ENCODE measurements around the gene SMYD4.

Gene SMYD4, protein sequence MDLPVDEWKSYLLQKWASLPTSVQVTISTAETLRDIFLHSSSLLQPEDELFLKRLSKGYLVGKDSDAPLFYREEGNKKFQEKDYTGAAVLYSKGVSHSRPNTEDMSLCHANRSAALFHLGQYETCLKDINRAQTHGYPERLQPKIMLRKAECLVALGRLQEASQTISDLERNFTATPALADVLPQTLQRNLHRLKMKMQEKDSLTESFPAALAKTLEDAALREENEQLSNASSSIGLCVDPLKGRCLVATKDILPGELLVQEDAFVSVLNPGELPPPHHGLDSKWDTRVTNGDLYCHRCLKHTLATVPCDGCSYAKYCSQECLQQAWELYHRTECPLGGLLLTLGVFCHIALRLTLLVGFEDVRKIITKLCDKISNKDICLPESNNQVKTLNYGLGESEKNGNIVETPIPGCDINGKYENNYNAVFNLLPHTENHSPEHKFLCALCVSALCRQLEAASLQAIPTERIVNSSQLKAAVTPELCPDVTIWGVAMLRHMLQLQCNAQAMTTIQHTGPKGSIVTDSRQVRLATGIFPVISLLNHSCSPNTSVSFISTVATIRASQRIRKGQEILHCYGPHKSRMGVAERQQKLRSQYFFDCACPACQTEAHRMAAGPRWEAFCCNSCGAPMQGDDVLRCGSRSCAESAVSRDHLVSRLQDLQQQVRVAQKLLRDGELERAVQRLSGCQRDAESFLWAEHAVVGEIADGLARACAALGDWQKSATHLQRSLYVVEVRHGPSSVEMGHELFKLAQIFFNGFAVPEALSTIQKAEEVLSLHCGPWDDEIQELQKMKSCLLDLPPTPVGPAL

DNA sequence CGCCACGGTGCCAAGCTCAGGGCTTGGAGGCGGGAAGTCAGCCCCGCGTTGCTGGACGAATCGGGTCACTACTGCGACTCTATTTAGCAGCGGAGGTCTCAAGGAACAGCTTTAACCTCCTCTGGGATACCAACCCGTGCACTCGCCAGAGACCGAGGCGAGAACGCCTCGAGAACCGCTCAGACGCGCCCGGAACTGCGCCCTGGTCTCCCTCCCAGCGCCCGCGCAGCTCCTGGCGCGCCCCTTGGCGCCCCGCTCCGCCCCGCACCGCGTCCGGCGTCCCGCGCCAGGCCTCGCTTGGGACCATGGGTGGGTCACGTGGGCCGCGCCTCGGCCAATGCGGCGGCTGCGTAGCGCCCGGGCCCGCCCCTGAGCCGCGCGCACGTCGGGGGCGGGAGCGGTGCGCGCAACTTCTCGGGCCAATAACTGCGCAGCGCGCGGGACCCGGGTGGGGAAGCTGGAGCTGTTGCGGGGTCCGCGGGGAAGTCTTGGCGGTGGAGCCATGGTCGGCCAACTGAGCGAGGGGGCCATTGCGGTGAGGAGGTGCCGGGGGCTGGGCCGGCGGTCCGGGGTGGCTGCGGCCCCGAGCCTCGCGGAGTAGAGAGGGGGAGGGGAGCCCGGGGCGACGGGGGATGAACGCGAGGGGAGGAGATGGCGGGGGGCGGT, at the start of gene SMYD4, which contains the start of gene RPA1:
Gene SMYD4 (minus strand): TSS at position 311 of the 666 bp plus-strand sequence. CDS start 1,908 bp downstream, outside the sequence.
Gene RPA1 (plus strand): TSS at position 414 of the 666 bp plus-strand sequence. CDS start 89 bp downstream, at position 503.
- H3K36me3 ChIP-seq (ENCODE audit: control insufficient read depth in 2 of 2, insufficient read depth in 1 of 2, low read length in 2 of 2): peaks cover 46 to 52% of the 10 kb centered on the region in 2 experiments
- CTCF ChIA-PET: interaction anchor here (0.6 to 2.2 kb wide), 5 partner anchors 12 to 55 kb away, joined by 3 to 8 read pairs (median 3); no protein-coding TSS in a partner anchor
- TF ChIP-seq ZBTB20 (tag by site-specific recombination; IDR thresholded peaks at IDR 0.05) (peak; percentile 68), ZNF792 (tag by site-specific recombination; IDR thresholded peaks at IDR 0.05) (no peak), YY2 (tag by site-specific recombination; IDR thresholded peaks at IDR 0.05) (no peak), SCRT2 (tag by site-specific recombination; IDR thresholded peaks at IDR 0.05) (0 out of 2 replicates have a peak, but pooled peaks have one; percentile 10), ZFHX2 (tag by site-specific recombination; conservative IDR thresholded peaks at IDR 0.05) (no peak; the same call in 1 of the 2 replicates), ZNF292 (tag by site-specific recombination; IDR thresholded peaks at IDR 0.05; ENCODE audit: borderline replicate concordance, low read depth) (no peak), ZNF416 (tag by site-specific recombination; IDR thresholded peaks at IDR 0.05) (no peak), HOXD13 (CRISPR knock-in tag; IDR thresholded peaks at IDR 0.05; ENCODE audit: borderline replicate concordance) (no peak), ZFP41 (tag by site-specific recombination; IDR thresholded peaks at IDR 0.05; ENCODE audit: borderline replicate concordance) (no peak), SP7 (tag by site-specific recombination; IDR thresholded peaks at IDR 0.05) (no peak), ZNF248 (tag by site-specific recombination; IDR thresholded peaks at IDR 0.05) (no peak), SP2 (tag by site-specific recombination; IDR thresholded peaks at IDR 0.05) (peak; percentile 70), ZNF221 (tag by site-specific recombination; IDR thresholded peaks at IDR 0.05; ENCODE audit: borderline replicate concordance) (no peak), ZNF747 (tag by site-specific recombination; IDR thresholded peaks at IDR 0.05) (no peak), KLF8 (tag by site-specific recombination; IDR thresholded peaks at IDR 0.05) (no peak), ZNF169 (tag by site-specific recombination; IDR thresholded peaks at IDR 0.05) (no peak), ZNF433 (tag by site-specific recombination; IDR thresholded peaks at IDR 0.05; ENCODE audit: low read depth) (no peak), ZNF843 (tag by site-specific recombination; IDR thresholded peaks at IDR 0.05) (no peak)
- TF ChIP-seq, protein P1, sequence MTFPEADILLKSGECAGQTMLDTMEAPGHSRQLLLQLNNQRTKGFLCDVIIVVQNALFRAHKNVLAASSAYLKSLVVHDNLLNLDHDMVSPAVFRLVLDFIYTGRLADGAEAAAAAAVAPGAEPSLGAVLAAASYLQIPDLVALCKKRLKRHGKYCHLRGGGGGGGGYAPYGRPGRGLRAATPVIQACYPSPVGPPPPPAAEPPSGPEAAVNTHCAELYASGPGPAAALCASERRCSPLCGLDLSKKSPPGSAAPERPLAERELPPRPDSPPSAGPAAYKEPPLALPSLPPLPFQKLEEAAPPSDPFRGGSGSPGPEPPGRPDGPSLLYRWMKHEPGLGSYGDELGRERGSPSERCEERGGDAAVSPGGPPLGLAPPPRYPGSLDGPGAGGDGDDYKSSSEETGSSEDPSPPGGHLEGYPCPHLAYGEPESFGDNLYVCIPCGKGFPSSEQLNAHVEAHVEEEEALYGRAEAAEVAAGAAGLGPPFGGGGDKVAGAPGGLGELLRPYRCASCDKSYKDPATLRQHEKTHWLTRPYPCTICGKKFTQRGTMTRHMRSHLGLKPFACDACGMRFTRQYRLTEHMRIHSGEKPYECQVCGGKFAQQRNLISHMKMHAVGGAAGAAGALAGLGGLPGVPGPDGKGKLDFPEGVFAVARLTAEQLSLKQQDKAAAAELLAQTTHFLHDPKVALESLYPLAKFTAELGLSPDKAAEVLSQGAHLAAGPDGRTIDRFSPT (tag by site-specific recombination; IDR thresholded peaks at IDR 0.05): no peak
- TF ChIP-seq, protein P2, sequence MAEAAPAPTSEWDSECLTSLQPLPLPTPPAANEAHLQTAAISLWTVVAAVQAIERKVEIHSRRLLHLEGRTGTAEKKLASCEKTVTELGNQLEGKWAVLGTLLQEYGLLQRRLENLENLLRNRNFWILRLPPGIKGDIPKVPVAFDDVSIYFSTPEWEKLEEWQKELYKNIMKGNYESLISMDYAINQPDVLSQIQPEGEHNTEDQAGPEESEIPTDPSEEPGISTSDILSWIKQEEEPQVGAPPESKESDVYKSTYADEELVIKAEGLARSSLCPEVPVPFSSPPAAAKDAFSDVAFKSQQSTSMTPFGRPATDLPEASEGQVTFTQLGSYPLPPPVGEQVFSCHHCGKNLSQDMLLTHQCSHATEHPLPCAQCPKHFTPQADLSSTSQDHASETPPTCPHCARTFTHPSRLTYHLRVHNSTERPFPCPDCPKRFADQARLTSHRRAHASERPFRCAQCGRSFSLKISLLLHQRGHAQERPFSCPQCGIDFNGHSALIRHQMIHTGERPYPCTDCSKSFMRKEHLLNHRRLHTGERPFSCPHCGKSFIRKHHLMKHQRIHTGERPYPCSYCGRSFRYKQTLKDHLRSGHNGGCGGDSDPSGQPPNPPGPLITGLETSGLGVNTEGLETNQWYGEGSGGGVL (tag by site-specific recombination; IDR thresholded peaks at IDR 0.05): peak; percentile 50
- TF ChIP-seq, protein P3, sequence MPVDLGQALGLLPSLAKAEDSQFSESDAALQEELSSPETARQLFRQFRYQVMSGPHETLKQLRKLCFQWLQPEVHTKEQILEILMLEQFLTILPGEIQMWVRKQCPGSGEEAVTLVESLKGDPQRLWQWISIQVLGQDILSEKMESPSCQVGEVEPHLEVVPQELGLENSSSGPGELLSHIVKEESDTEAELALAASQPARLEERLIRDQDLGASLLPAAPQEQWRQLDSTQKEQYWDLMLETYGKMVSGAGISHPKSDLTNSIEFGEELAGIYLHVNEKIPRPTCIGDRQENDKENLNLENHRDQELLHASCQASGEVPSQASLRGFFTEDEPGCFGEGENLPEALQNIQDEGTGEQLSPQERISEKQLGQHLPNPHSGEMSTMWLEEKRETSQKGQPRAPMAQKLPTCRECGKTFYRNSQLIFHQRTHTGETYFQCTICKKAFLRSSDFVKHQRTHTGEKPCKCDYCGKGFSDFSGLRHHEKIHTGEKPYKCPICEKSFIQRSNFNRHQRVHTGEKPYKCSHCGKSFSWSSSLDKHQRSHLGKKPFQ (tag by site-specific recombination; IDR thresholded peaks at IDR 0.05): no peak
- TF ChIP-seq, protein P4, sequence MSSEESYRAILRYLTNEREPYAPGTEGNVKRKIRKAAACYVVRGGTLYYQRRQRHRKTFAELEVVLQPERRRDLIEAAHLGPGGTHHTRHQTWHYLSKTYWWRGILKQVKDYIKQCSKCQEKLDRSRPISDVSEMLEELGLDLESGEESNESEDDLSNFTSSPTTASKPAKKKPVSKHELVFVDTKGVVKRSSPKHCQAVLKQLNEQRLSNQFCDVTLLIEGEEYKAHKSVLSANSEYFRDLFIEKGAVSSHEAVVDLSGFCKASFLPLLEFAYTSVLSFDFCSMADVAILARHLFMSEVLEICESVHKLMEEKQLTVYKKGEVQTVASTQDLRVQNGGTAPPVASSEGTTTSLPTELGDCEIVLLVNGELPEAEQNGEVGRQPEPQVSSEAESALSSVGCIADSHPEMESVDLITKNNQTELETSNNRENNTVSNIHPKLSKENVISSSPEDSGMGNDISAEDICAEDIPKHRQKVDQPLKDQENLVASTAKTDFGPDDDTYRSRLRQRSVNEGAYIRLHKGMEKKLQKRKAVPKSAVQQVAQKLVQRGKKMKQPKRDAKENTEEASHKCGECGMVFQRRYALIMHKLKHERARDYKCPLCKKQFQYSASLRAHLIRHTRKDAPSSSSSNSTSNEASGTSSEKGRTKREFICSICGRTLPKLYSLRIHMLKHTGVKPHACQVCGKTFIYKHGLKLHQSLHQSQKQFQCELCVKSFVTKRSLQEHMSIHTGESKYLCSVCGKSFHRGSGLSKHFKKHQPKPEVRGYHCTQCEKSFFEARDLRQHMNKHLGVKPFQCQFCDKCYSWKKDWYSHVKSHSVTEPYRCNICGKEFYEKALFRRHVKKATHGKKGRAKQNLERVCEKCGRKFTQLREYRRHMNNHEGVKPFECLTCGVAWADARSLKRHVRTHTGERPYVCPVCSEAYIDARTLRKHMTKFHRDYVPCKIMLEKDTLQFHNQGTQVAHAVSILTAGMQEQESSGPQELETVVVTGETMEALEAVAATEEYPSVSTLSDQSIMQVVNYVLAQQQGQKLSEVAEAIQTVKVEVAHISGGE (tag by site-specific recombination; conservative IDR thresholded peaks at IDR 0.05; ENCODE audit: low read depth): no peak; the same call in 1 of the 2 replicates
- TF ChIP-seq, protein P5, sequence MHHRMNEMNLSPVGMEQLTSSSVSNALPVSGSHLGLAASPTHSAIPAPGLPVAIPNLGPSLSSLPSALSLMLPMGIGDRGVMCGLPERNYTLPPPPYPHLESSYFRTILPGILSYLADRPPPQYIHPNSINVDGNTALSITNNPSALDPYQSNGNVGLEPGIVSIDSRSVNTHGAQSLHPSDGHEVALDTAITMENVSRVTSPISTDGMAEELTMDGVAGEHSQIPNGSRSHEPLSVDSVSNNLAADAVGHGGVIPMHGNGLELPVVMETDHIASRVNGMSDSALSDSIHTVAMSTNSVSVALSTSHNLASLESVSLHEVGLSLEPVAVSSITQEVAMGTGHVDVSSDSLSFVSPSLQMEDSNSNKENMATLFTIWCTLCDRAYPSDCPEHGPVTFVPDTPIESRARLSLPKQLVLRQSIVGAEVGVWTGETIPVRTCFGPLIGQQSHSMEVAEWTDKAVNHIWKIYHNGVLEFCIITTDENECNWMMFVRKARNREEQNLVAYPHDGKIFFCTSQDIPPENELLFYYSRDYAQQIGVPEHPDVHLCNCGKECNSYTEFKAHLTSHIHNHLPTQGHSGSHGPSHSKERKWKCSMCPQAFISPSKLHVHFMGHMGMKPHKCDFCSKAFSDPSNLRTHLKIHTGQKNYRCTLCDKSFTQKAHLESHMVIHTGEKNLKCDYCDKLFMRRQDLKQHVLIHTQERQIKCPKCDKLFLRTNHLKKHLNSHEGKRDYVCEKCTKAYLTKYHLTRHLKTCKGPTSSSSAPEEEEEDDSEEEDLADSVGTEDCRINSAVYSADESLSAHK (tag by site-specific recombination; IDR thresholded peaks at IDR 0.05): no peak

More for the DNA sequence above, at the start of gene SMYD4, which contains the start of gene RPA1:
- Histone ChIP-seq H3K9me3 (ENCODE audit: control insufficient read depth, insufficient read depth, low read depth, low read length) (no peaks in the 10 kb centered on the region), H3K4me3 (ENCODE audit: low read depth, low read length) (peak within 1 kb of the TSS; percentile 88), H3K27ac (ENCODE audit: extremely low read depth, low read depth, low read length) (peak within 1 kb of the TSS; percentile 59; the same call in 1 of the 2 replicates), H3K4me1 (ENCODE audit: control insufficient read depth, insufficient read depth, low read length) (0 out of 2 replicates have a peak, but pooled peaks cover 3% of the 10 kb centered on the region)
- POLR2A ChIA-PET: interaction anchor here (0.6 to 2.1 kb wide), 21 partner anchors 9 to 195 kb away, joined by 3 to 26 read pairs (median 4); partner anchors contain the start of genes PRPF8 and RTN4RL1

All from HEK293 (cell line).